ENCODE results near the gene FOXO3. TPM values are rescaled to one million over a fixed set of nuclear protein-coding genes. Genes with fewer than 3 reads are reported as not detected.

The FOXO3 gene
- total and polyA plus RNA-seq, 2 of the 13 experiments (the other 11 are each of a cell fraction or from before 2014, with no cell fraction given): 16.0 to 22.5 TPM

GRCh38 chr6:108579328-108579721 is 18.6 kb downstream of the FOXO3 start:
- 84% methylated on average over 2 of the region's 2 CpGs for WGBS (ENCODE audit: low lambda C conversion rate)
- peaks cover 78% of the 10 kb centered on the region for H4K20me1 ChIP-seq (ENCODE audit: insufficient read depth, low read length)

GRCh38 chr6:108580646-108581045 is 19.9 kb downstream of the FOXO3 start:
- intact Hi-C loops (cut with micrococcal nuclease; ENCODE audit: unreplicated experiment) (no loop called here), in situ Hi-C loops (cut with HindIII; ENCODE audit: extremely low pct_ligation_motif_present, low pct_unique_long_range_greater_than_20kb) (no loop called here)
- Histone ChIP-seq H3K4me2 (ENCODE audit: low read depth, low read length) (no peak overlapping the region), H2AFZ (ENCODE audit: low read length) (no peak overlapping the region), H4K20me1 (ENCODE audit: insufficient read depth, low read length) (peaks cover 82% of the 10 kb centered on the region), H3K4me3 (replicated peaks in 1 of 3; ENCODE audit: insufficient read depth in 1 of 3, low read depth in 2 of 3, low read length in 3 of 3) (no peak overlapping the region), H3K4me1 (ENCODE audit: insufficient read depth, low read length) (peaks cover 65% of the 10 kb centered on the region), H3K36me3 (replicated peaks in 1 of 2; ENCODE audit: control insufficient read depth in 1 of 2, insufficient read depth in 2 of 2, low read length in 2 of 2) (peaks cover 3 to 44% of the 10 kb centered on the region in 2 experiments), H3K79me2 (ENCODE audit: insufficient read depth, low read length) (peaks cover 92% of the 10 kb centered on the region), H3K9ac (ENCODE audit: insufficient read depth, low read depth, low read length) (no peak overlapping the region), H3K9me3 (ENCODE audit: low read length) (no peaks in the 10 kb centered on the region), H3K27me3 (ENCODE audit: control insufficient read depth in 1 of 2, insufficient read depth in 2 of 2, low read length in 2 of 2) (no peaks in the 10 kb centered on the region), H3K27ac (ENCODE audit: extremely low read length, insufficient read depth, low read length) (no peak overlapping the region)
- BruUV-seq (replicated peaks): no TSS peak
- ChIA-PET POLR2A (no interaction called here), CTCF (ENCODE audit: low intra/inter-chr PET ratio, low total read pairs) (no interaction called here)
- FAIRE-seq (no peak), DNase-seq (ENCODE audit: low spot score) (no peak), ATAC-seq (no peak)
- 96% methylated on average over 2 of the region's 2 CpGs for WGBS (ENCODE audit: low lambda C conversion rate)
- TF ChIP-seq CREB1 (IDR thresholded peaks at IDR 0.05): no peak
- no peak for TF ChIP-seq CREB1 (CRISPR knock-in tag; IDR thresholded peaks at IDR 0.05)
- TF ChIP-seq GMEB1 (CRISPR knock-in tag; IDR thresholded peaks at IDR 0.05; ENCODE audit: borderline replicate concordance): no peak
- TF ChIP-seq ZNF652 (CRISPR knock-in tag; IDR thresholded peaks at IDR 0.05; ENCODE audit: borderline replicate concordance, low read depth): no peak
- TF ChIP-seq NPAS2 (CRISPR knock-in tag; IDR thresholded peaks at IDR 0.05; ENCODE audit: borderline replicate concordance): no peak
- TF ChIP-seq NKX3-1 (CRISPR knock-in tag; IDR thresholded peaks at IDR 0.05): no peak
- no peak for TF ChIP-seq ELF3 (CRISPR knock-in tag; IDR thresholded peaks at IDR 0.05)
- no peak for TF ChIP-seq MXD4 (CRISPR knock-in tag; IDR thresholded peaks at IDR 0.05)
- TF ChIP-seq PBX2 (CRISPR knock-in tag; IDR thresholded peaks at IDR 0.05): no peak
- no peak for TF ChIP-seq MTA1 (CRISPR knock-in tag; IDR thresholded peaks at IDR 0.05; ENCODE audit: borderline replicate concordance)
- no peak for TF ChIP-seq THAP7 (CRISPR knock-in tag; IDR thresholded peaks at IDR 0.05)
- no peak for TF ChIP-seq BRF2 (CRISPR knock-in tag; IDR thresholded peaks at IDR 0.05)
- no peak for TF ChIP-seq NBN (conservative IDR thresholded peaks at IDR 0.05)
- TF ChIP-seq EED (CRISPR knock-in tag; IDR thresholded peaks at IDR 0.05): no peak
- TF ChIP-seq NFIC (IDR thresholded peaks at IDR 0.05; ENCODE audit: low read length): no peak

More at GRCh38 chr6:108579328-108579721, 18.6 kb downstream of the FOXO3 start:
- CTCF ChIA-PET (ENCODE audit: low intra/inter-chr PET ratio, low total read pairs): no interaction called here
- H2AFZ ChIP-seq (ENCODE audit: low read length): no peak overlapping the region
- DNase-seq (ENCODE audit: low spot score) (no peak), ATAC-seq (peak; percentile 53; the same call in 2 of the 3 replicates), FAIRE-seq (no peak)
- H3K9ac ChIP-seq (ENCODE audit: insufficient read depth, low read depth, low read length): no peak overlapping the region
- intact Hi-C loops (cut with micrococcal nuclease; ENCODE audit: unreplicated experiment): no loop called here
- H3K27ac ChIP-seq (ENCODE audit: extremely low read length, insufficient read depth, low read length): no peak overlapping the region
- H3K27me3 ChIP-seq (ENCODE audit: control insufficient read depth in 1 of 2, insufficient read depth in 2 of 2, low read length in 2 of 2): no peaks in the 10 kb centered on the region
- H3K4me3 ChIP-seq (replicated peaks in 1 of 3; ENCODE audit: insufficient read depth in 1 of 3, low read depth in 2 of 3, low read length in 3 of 3): no peak overlapping the region
- no peaks in the 10 kb centered on the region for H3K9me3 ChIP-seq (ENCODE audit: low read length)
- H3K4me2 ChIP-seq (ENCODE audit: low read depth, low read length): no peak overlapping the region
- TF ChIP-seq ZNF550 (CRISPR knock-in tag; IDR thresholded peaks at IDR 0.05; ENCODE audit: borderline replicate concordance) (no peak), HNF4A (CRISPR knock-in tag; IDR thresholded peaks at IDR 0.05) (0 out of 2 replicates have a peak, but pooled peaks have one; percentile 11)
- peaks cover 62% of the 10 kb centered on the region for H3K4me1 ChIP-seq (ENCODE audit: insufficient read depth, low read length)
- BruUV-seq (replicated peaks): no TSS peak
- in situ Hi-C loops (cut with HindIII; ENCODE audit: extremely low pct_ligation_motif_present, low pct_unique_long_range_greater_than_20kb): no loop called here
- peaks cover 95% of the 10 kb centered on the region for H3K79me2 ChIP-seq (ENCODE audit: insufficient read depth, low read length)
- POLR2A ChIA-PET: no interaction called here
- peaks cover 3 to 48% of the 10 kb centered on the region in 2 experiments for H3K36me3 ChIP-seq (replicated peaks in 1 of 2; ENCODE audit: control insufficient read depth in 1 of 2, insufficient read depth in 2 of 2, low read length in 2 of 2)
